GM23248 (cell line): Measurements from ENCODE around the gene PHACTR2.

ENCODE experiments used
- EZH2 ChIP-seq: fragments of 200-600 bp; sonication (generic); IDR thresholded peaks from 2 replicates; pipeline ENCODE4 v1.6.1; 2018; ENCODE audit warnings: antibody characterized with exemption, mild to moderate bottlenecking; ENCODE audit not compliant: insufficient read depth, poor library complexity, severe bottlenecking
- EZH2phosphoT487 ChIP-seq: fragments of 200-600 bp; sonication (generic); IDR thresholded peaks from 2 replicates; pipeline ENCODE4 v1.6.1; 2018; ENCODE audit warnings: antibody characterized with exemption, moderate library complexity, mild to moderate bottlenecking, low read depth; ENCODE audit not compliant: insufficient read depth

- TF ChIP-seq EZH2 = no peak
- no peak for TF ChIP-seq EZH2phosphoT487
These were observed 158.4 kb downstream of the PHACTR2 start for GRCh38 chr6:143836150-143836549.
